NCI-H1930 (cell line): ENCODE data around the gene SLC6A2.
"Not testable (repeated sequence)": the region's sequence is repeated elsewhere in the genome, so short reads cannot be mapped to it uniquely, and the experiment has no call there.

Source experiments
- DNase-seq, 2 experiments: peaks; one replicate each; lab custom pipeline; 2025; lab: John Stamatoyannopoulos, UW

SLC6A2 gene

GRCh38 chr16:55655897-55656681 lies at the start of gene SLC6A2:
SLC6A2 (plus strand) TSS chr16:55655988; CDS start chr16:55656695, 707 bp downstream.
- peak in 1 of 2 experiments; percentile 48 for DNase-seq

- no peak for DNase-seq
Measured at GRCh38 chr16:55613613-55614335, 42.0 kb upstream of the SLC6A2 start.

- DNase-seq, result no peak
Measured at GRCh38 chr16:55615071-55615470, 40.7 kb upstream of the SLC6A2 start.

- DNase-seq, result not testable (repeated sequence)
Measured at GRCh38 chr16:55615670-55616069, 40.1 kb upstream of the SLC6A2 start.

- no peak for DNase-seq
Measured at GRCh38 chr16:55621771-55622170, 34.0 kb upstream of the SLC6A2 start.

GRCh38 chr16:55622272-55622671 lies 33.5 kb upstream of the SLC6A2 start:
- no peak for DNase-seq

GRCh38 chr16:55622930-55623561 lies 32.7 kb upstream of the SLC6A2 start:
- no peak for DNase-seq

- no peak for DNase-seq
Measured at GRCh38 chr16:55623640-55624039, 32.1 kb upstream of the SLC6A2 start.

- no peak for DNase-seq
Measured at GRCh38 chr16:55624696-55625095, 31.1 kb upstream of the SLC6A2 start.

GRCh38 chr16:55625843-55626242 lies 29.9 kb upstream of the SLC6A2 start:
- DNase-seq, result no peak

GRCh38 chr16:55628306-55628968 lies 27.4 kb upstream of the SLC6A2 start:
- DNase-seq, result no peak

GRCh38 chr16:55630774-55631173 lies 25.0 kb upstream of the SLC6A2 start:
- no peak for DNase-seq

- no peak for DNase-seq
Measured at GRCh38 chr16:55632259-55632658, 23.5 kb upstream of the SLC6A2 start.

GRCh38 chr16:55634193-55634592 lies 21.6 kb upstream of the SLC6A2 start:
- no peak for DNase-seq

GRCh38 chr16:55638256-55638655 lies 17.5 kb upstream of the SLC6A2 start:
- no peak for DNase-seq

GRCh38 chr16:55640701-55641327 lies 15.0 kb upstream of the SLC6A2 start:
- DNase-seq, result no peak

- no peak for DNase-seq
Measured at GRCh38 chr16:55641430-55642056, 14.2 kb upstream of the SLC6A2 start.

- no peak for DNase-seq
Measured at GRCh38 chr16:55642611-55643010, 13.2 kb upstream of the SLC6A2 start.

- DNase-seq, result no peak
Measured at GRCh38 chr16:55643161-55643970, 12.4 kb upstream of the SLC6A2 start.

- DNase-seq, result no peak
Measured at GRCh38 chr16:55645986-55646385, 9.8 kb upstream of the SLC6A2 start.

- no peak for DNase-seq
Measured at GRCh38 chr16:55647343-55647742, 8.4 kb upstream of the SLC6A2 start.
